HCT116 (cell line): ENCODE measurements around the gene PDE8A. TPM values are rescaled to one million over a fixed set of nuclear protein-coding genes. Genes with fewer than 3 reads are reported as not detected.

Experiments
- ATAC-seq: fragments of 200-7000 bp; cut with Tn5 transposase; 2 replicates; pipeline ENCODE4 v1.9.1; 2020; ENCODE audit warnings: mild to moderate bottlenecking, moderate library complexity
- BruUV-seq: library from RNA; stranded (reverse); fragments of 400-500 nt; replicated peaks from 2 replicates; lab custom pipeline; 2021; lab: Mats Ljungman, UMichigan
- CTCF ChIA-PET: fragments of 300-600 bp; sonication (Branson Sonifier 250); formaldehyde crosslinking; loops from one replicate; lab custom pipeline; 2021; ENCODE audit warnings: antibody characterized with exemption; lab: Charles Lee
- POLR2A ChIA-PET: fragments of 300-600, 350-600 bp; sonication (Branson Sonifier 250); formaldehyde crosslinking; loops from one replicate; lab custom pipeline; 2021; ENCODE audit warnings: antibody characterized with exemption; lab: Charles Lee
- RAD21 ChIA-PET, 2 experiments: fragments of 300-600 bp; sonication (Branson Sonifier 250); formaldehyde crosslinking; loops; one replicate each; lab custom pipeline; 2023; ENCODE audit warnings: low total read pairs in 2 of 2; ENCODE audit not compliant: uncharacterized antibody in 2 of 2, unreplicated experiment in 2 of 2, low non-redundant PET in 1 of 2; lab: Charles Lee
- DNase-seq: peaks from one replicate; pipeline ENCODE4 v3.0.0-alpha.2; 2010; ENCODE audit warnings: low read depth, low spot score
- H2AFZ ChIP-seq: fragments of 200-600 bp; shearing (Covaris generic), sonication (generic); 2 replicates; pipeline ENCODE4 v1.6.1; 2017; ENCODE audit warnings: low read depth, mixed run types, mixed read lengths, antibody characterized with exemption, low read length; ENCODE audit not compliant: poor library complexity, severe bottlenecking
- H3K27ac ChIP-seq: 2 replicates; pipeline ENCODE4 v1.5.1; 2012; ENCODE audit warnings: low read depth, low read length
- H3K27me3 ChIP-seq: fragments of 200-600 bp; sonication (generic); 2 replicates; pipeline ENCODE4 v1.6.1; 2016; ENCODE audit warnings: mixed run types, low read length, mixed read lengths; ENCODE audit not compliant: insufficient read depth
- H3K36me3 ChIP-seq, 2 experiments: fragments of 200-500 bp in 1 of 2; fragments of 200-600 bp in 1 of 2; sonication (Bioruptor generic) in 1 of 2; sonication (generic) in 1 of 2; 2 replicates each; pipeline versions ENCODE4 v1.5.1 to v1.6.1; 2014 to 2016; ENCODE audit warnings: low read length in 2 of 2, inconsistent platforms in 1 of 2, mixed read lengths in 1 of 2, mixed run types in 1 of 2; ENCODE audit not compliant: insufficient read depth in 2 of 2, control insufficient read depth in 1 of 2
- H3K4me1 ChIP-seq, 2 experiments: fragments of 200-600 bp in 1 of 2; sonication (generic) in 1 of 2; 2 replicates each; pipeline versions ENCODE4 v1.5.1 to v1.6.1; 2012 to 2017; ENCODE audit warnings: low read length in 2 of 2, inconsistent platforms in 1 of 2, mild to moderate bottlenecking in 1 of 2, mixed read lengths in 1 of 2, mixed run types in 1 of 2, moderate library complexity in 1 of 2; ENCODE audit not compliant: insufficient read depth in 2 of 2, control insufficient read depth in 1 of 2
- H3K4me2 ChIP-seq: fragments of 200-600 bp; sonication (generic); 2 replicates; pipeline ENCODE4 v1.6.1; 2017; ENCODE audit warnings: mixed run types, low read length, mixed read lengths
- H3K4me3 ChIP-seq, 2 experiments: fragments of 200-600 bp in 1 of 2; sonication (generic) in 1 of 2; replicated peaks in 1 of 2; 2 replicates each; pipeline ENCODE4 v1.5.1; 2011 to 2016; ENCODE audit warnings: low read length in 2 of 2, control low read depth in 1 of 2, low read depth in 1 of 2, mild to moderate bottlenecking in 1 of 2, mixed read lengths in 1 of 2, mixed run types in 1 of 2
- H3K79me2 ChIP-seq: fragments of 200-600 bp; sonication (generic); 2 replicates; pipeline ENCODE4 v1.6.1; 2017; ENCODE audit warnings: mild to moderate bottlenecking, mixed run types, low read length, moderate library complexity, mixed read lengths; ENCODE audit not compliant: insufficient read depth
- H3K9ac ChIP-seq: fragments of 200-600 bp; sonication (generic); 2 replicates; pipeline ENCODE4 v1.6.1; 2016; ENCODE audit warnings: low read length, mixed read lengths
- H3K9me2 ChIP-seq: fragments of 200-600 bp; sonication (generic), shearing (Covaris generic); 2 replicates; pipeline ENCODE4 v1.6.1; 2017; ENCODE audit warnings: mixed run types, mild to moderate bottlenecking, moderate library complexity; ENCODE audit not compliant: insufficient read depth
- H3K9me3 ChIP-seq, 2 experiments: fragments of 200-500 bp in 1 of 2; fragments of 200-600 bp in 1 of 2; sonication (Bioruptor generic) in 1 of 2; sonication (generic) in 1 of 2; 2 replicates each; pipeline ENCODE4 v1.6.1; 2014 to 2017; ENCODE audit warnings: low read length in 2 of 2, mixed read lengths in 2 of 2, inconsistent platforms in 1 of 2, low read depth in 1 of 2, mild to moderate bottlenecking in 1 of 2, mixed run types in 1 of 2, moderate library complexity in 1 of 2; ENCODE audit not compliant: control insufficient read depth in 1 of 2, insufficient read depth in 1 of 2
- H4K20me1 ChIP-seq: fragments of 200-600 bp; sonication (generic), shearing (Covaris generic); 2 replicates; pipeline ENCODE4 v1.6.1; 2017; ENCODE audit warnings: mixed run types, mild to moderate bottlenecking, moderate library complexity; ENCODE audit not compliant: insufficient read depth
- ATF3 ChIP-seq: IDR thresholded peaks from 2 replicates; pipeline ENCODE4 v1.6.1; 2012
- CEBPB ChIP-seq: IDR thresholded peaks from 2 replicates; pipeline ENCODE4 v1.6.1; 2012; ENCODE audit warnings: low read depth
- ELF1 ChIP-seq: IDR thresholded peaks from 2 replicates; pipeline ENCODE4 v1.6.1; 2012; ENCODE audit warnings: low read depth, borderline replicate concordance
- EZH2phosphoT487 ChIP-seq: fragments of 200-600 bp; IDR thresholded peaks from 2 replicates; pipeline ENCODE4 v1.6.1; 2018; ENCODE audit warnings: antibody characterized with exemption, borderline replicate concordance
- FOSL1 ChIP-seq: IDR thresholded peaks from 2 replicates; pipeline ENCODE4 v1.6.1; 2012; ENCODE audit warnings: low read depth
- POLR2AphosphoS5 ChIP-seq: IDR thresholded peaks from 2 replicates; pipeline ENCODE4 v1.6.1; 2011; ENCODE audit warnings: mild to moderate bottlenecking, low read depth, low read length, moderate library complexity
- RAD21 ChIP-seq: IDR thresholded peaks from 2 replicates; pipeline ENCODE4 v1.6.1; 2012; ENCODE audit warnings: low read depth, mild to moderate bottlenecking
- SRF ChIP-seq: IDR thresholded peaks from 2 replicates; pipeline ENCODE4 v1.6.1; 2012; ENCODE audit warnings: low read depth
- YY1 ChIP-seq: IDR thresholded peaks from 2 replicates; pipeline ENCODE4 v1.6.1; 2011; ENCODE audit warnings: low read length, low read depth, moderate library complexity, mild to moderate bottlenecking; ENCODE audit not compliant: insufficient replicate concordance; ENCODE audit errors: extremely low read depth
- ZFX ChIP-seq: fragments of 450-650 bp; IDR thresholded peaks from 2 replicates; pipeline ENCODE4 v1.6.1; 2017
- intact Hi-C: fragments of 100-400 bp; cut with micrococcal nuclease; formaldehyde crosslinking; loops from 2 replicates; pipeline ENCODE4 v1.10.0; 2022
- total RNA-seq: library from RNA; stranded (reverse); gene quantifications from one replicate; pipeline ENCODE4 v1.2.1, GENCODE V29; 2021; ENCODE audit not compliant: unreplicated experiment

Gene PDE8A
- total RNA-seq, 1 experiment from 2014 or later = 37.8 TPM

GRCh38 chr15:85059734-85060133 is 78.1 kb downstream of the PDE8A start:
- H3K4me3 ChIP-seq = no peak overlapping the region
- BruUV-seq = no TSS peak
- intact Hi-C loops = no loop called here
- H3K9me3 ChIP-seq = no peaks in the 10 kb centered on the region
- H3K27ac ChIP-seq = no peak overlapping the region
- H3K9me2 ChIP-seq = no peaks in the 10 kb centered on the region
- no peaks in the 10 kb centered on the region for H4K20me1 ChIP-seq
- ATAC-seq (no peak), DNase-seq (no peak)
- no peaks in the 10 kb centered on the region for H3K4me1 ChIP-seq
- H3K27me3 ChIP-seq = no peaks in the 10 kb centered on the region
- no peak overlapping the region for H2AFZ ChIP-seq
- CTCF ChIA-PET = no interaction called here
- RAD21 ChIA-PET = no interaction called here
- H3K36me3 ChIP-seq = no peaks in the 10 kb centered on the region; a peak in 1 of 4 replicates
- H3K79me2 ChIP-seq = peaks cover 46% of the 10 kb centered on the region
- TF ChIP-seq ELF1 (no peak), FOSL1 (no peak), ZFX (no peak), SRF (no peak), RAD21 (no peak), CEBPB (no peak), ATF3 (no peak)
- no peak overlapping the region for H3K4me2 ChIP-seq
- no peak overlapping the region for H3K9ac ChIP-seq
- POLR2A ChIA-PET = no interaction called here

GRCh38 chr15:85062560-85062959 is 80.9 kb downstream of the PDE8A start:
- CTCF ChIA-PET = no interaction called here
- ATAC-seq (no peak), DNase-seq (no peak)
- intact Hi-C loops = no loop called here
- Histone ChIP-seq H3K4me3 (no peak overlapping the region), H3K79me2 (peaks cover 46% of the 10 kb centered on the region), H3K36me3 (no peaks in the 10 kb centered on the region; a peak in 1 of 4 replicates), H3K9ac (no peak overlapping the region), H2AFZ (no peak overlapping the region), H3K27me3 (no peaks in the 10 kb centered on the region), H4K20me1 (no peaks in the 10 kb centered on the region), H3K27ac (no peak overlapping the region), H3K4me2 (no peak overlapping the region), H3K9me3 (no peaks in the 10 kb centered on the region), H3K4me1 (no peaks in the 10 kb centered on the region), H3K9me2 (no peaks in the 10 kb centered on the region)
- BruUV-seq = no TSS peak
- RAD21 ChIA-PET = no interaction called here
- no peak for TF ChIP-seq SRF
- no peak for TF ChIP-seq POLR2AphosphoS5
- TF ChIP-seq RAD21 = no peak
- TF ChIP-seq EZH2phosphoT487 = no peak
- no peak for TF ChIP-seq YY1
- POLR2A ChIA-PET = no interaction called here
